ENCODE measurements around the gene MAPRE3.

DNA sequence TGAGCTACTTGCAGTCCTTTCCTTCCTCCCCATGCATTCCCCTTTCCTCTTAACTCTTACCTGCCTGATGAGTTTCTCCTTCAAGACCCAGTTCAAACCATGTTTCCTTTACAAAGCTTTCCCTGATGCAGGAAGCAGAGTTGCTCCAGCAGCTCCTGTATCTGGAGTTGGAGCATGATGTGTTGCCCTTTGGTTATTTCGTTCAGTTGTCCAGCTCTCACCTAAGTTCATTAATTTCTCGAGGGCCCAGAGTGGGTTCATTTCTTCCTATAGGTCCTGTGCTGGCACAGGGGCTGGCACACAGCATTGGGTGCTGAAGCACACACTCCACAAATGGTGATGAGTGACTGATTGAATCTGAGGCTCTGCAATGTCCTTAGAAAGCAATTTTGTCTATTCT, 39.3 kb downstream of the MAPRE3 start:
- TF ChIP-seq, protein P1, sequence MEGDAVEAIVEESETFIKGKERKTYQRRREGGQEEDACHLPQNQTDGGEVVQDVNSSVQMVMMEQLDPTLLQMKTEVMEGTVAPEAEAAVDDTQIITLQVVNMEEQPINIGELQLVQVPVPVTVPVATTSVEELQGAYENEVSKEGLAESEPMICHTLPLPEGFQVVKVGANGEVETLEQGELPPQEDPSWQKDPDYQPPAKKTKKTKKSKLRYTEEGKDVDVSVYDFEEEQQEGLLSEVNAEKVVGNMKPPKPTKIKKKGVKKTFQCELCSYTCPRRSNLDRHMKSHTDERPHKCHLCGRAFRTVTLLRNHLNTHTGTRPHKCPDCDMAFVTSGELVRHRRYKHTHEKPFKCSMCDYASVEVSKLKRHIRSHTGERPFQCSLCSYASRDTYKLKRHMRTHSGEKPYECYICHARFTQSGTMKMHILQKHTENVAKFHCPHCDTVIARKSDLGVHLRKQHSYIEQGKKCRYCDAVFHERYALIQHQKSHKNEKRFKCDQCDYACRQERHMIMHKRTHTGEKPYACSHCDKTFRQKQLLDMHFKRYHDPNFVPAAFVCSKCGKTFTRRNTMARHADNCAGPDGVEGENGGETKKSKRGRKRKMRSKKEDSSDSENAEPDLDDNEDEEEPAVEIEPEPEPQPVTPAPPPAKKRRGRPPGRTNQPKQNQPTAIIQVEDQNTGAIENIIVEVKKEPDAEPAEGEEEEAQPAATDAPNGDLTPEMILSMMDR (conservative IDR thresholded peaks at IDR 0.05): no peak
- TF ChIP-seq ZFX (IDR thresholded peaks at IDR 0.05): no peak

Measured in C4-2B (cell line).